ENCODE data around the gene ANKIB1. TPM values are rescaled to one million over a fixed set of nuclear protein-coding genes. Genes with fewer than 3 reads are reported as not detected.
A peak's percentile ranks its signal among the peaks of the same experiment; 100 is the strongest.

The ANKIB1 gene
- total and polyA plus RNA-seq, 10 donors: 9.0 to 75.3 (median 44.5) TPM

GRCh38 chr7:92421676-92422435 is 176.1 kb downstream of the ANKIB1 start:
- WGBS, 5 donors: 52 to 69% (median 54%) methylated on average over 5 of the region's 5 CpGs
- Histone ChIP-seq H3K4me3 (no peak overlapping the region), H3K4me1 (peaks cover 0 to 20% (median 11%) of the 10 kb centered on the region in 6 donors), H3K36me3 (no peaks in the 10 kb centered on the region), H3K27me3 (replicated peaks in 1 of 7) (peaks cover 0 to 16% (median 0%) of the 10 kb centered on the region in 7 donors), H3K9me3 (no peaks in the 10 kb centered on the region), H3K27ac (no peak overlapping the region)
- TF ChIP-seq CTCF (IDR thresholded peaks at IDR 0.05 in 8 of 11, conservative IDR thresholded peaks at IDR 0.05 in 3 of 11) (no peak), POLR2A (IDR thresholded peaks at IDR 0.05) (no peak), POLR2AphosphoS5 (IDR thresholded peaks at IDR 0.05) (no peak)
- no peak for DNase-seq
- intact Hi-C loops (cut with DNase I; ENCODE audit: low total_unique reads): no loop called here

- no peak overlapping the region for H3K27ac ChIP-seq
- intact Hi-C loops (cut with DNase I; ENCODE audit: low total_unique reads): no loop called here
- WGBS, 5 donors: 84 to 97% (median 93%) methylated on average over 6 of the region's 6 CpGs
- no peaks in the 10 kb centered on the region for H3K36me3 ChIP-seq
- no peak for TF ChIP-seq CTCF (IDR thresholded peaks at IDR 0.05 in 8 of 11, conservative IDR thresholded peaks at IDR 0.05 in 3 of 11)
- no peak for TF ChIP-seq POLR2A (IDR thresholded peaks at IDR 0.05)
- TF ChIP-seq POLR2AphosphoS5 (IDR thresholded peaks at IDR 0.05): no peak
- no peak for DNase-seq
- H3K9me3 ChIP-seq: no peaks in the 10 kb centered on the region
- H3K4me3 ChIP-seq: no peak overlapping the region
- H3K4me1 ChIP-seq: peaks cover 0 to 20% (median 11%) of the 10 kb centered on the region in 6 donors
- H3K27me3 ChIP-seq (replicated peaks in 1 of 7): peaks cover 0 to 16% (median 0%) of the 10 kb centered on the region in 7 donors
Observed at GRCh38 chr7:92422926-92423325, 177.2 kb downstream of the ANKIB1 start.

GRCh38 chr7:92423710-92424131 is 177.9 kb downstream of the ANKIB1 start:
- H3K36me3 ChIP-seq: no peaks in the 10 kb centered on the region
- intact Hi-C loops (cut with DNase I; ENCODE audit: low total_unique reads): no loop called here
- DNase-seq: no peak
- H3K27ac ChIP-seq: peak overlapping the region in 6 of 8 donors; percentile 7 to 68 (median 44)
- peaks cover 0 to 20% (median 11%) of the 10 kb centered on the region in 6 donors for H3K4me1 ChIP-seq
- 53 to 67% (median 61%) methylated on average over 5 of the region's 5 CpGs for WGBS, 5 donors
- peaks cover 0 to 16% (median 0%) of the 10 kb centered on the region in 7 donors for H3K27me3 ChIP-seq (replicated peaks in 1 of 7)
- TF ChIP-seq POLR2A (IDR thresholded peaks at IDR 0.05) (no peak), POLR2AphosphoS5 (IDR thresholded peaks at IDR 0.05) (no peak), CTCF (IDR thresholded peaks at IDR 0.05 in 8 of 11, conservative IDR thresholded peaks at IDR 0.05 in 3 of 11) (no peak)
- peak overlapping the region in 2 of 8 donors; percentile 42 to 69 for H3K4me3 ChIP-seq
- no peaks in the 10 kb centered on the region for H3K9me3 ChIP-seq

- 42 to 56% (median 51%) methylated on average over 20 of the region's 20 CpGs for WGBS, 5 donors
- Histone ChIP-seq H3K36me3 (no peaks in the 10 kb centered on the region), H3K4me1 (peaks cover 0 to 20% (median 11%) of the 10 kb centered on the region in 6 donors), H3K27me3 (replicated peaks in 1 of 7) (peaks cover 0 to 16% (median 0%) of the 10 kb centered on the region in 7 donors), H3K27ac (no peak overlapping the region), H3K9me3 (no peaks in the 10 kb centered on the region), H3K4me3 (no peak overlapping the region)
- TF ChIP-seq POLR2A (IDR thresholded peaks at IDR 0.05) (no peak), CTCF (IDR thresholded peaks at IDR 0.05 in 8 of 11, conservative IDR thresholded peaks at IDR 0.05 in 3 of 11) (peak in 1 of 11 experiments; percentile 18)
- intact Hi-C loops (cut with DNase I; ENCODE audit: low total_unique reads): no loop called here
- no peak for DNase-seq
Observed at GRCh38 chr7:92425311-92425947, 179.7 kb downstream of the ANKIB1 start.
